ENCODE data around the gene TMX2. TPM values are rescaled to one million over a fixed set of nuclear protein-coding genes. Genes with fewer than 3 reads are reported as not detected.

Gene TMX2, protein sequence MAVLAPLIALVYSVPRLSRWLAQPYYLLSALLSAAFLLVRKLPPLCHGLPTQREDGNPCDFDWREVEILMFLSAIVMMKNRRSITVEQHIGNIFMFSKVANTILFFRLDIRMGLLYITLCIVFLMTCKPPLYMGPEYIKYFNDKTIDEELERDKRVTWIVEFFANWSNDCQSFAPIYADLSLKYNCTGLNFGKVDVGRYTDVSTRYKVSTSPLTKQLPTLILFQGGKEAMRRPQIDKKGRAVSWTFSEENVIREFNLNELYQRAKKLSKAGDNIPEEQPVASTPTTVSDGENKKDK
- total RNA-seq (ENCODE audit: unreplicated experiment): 51.0 TPM
- long read RNA-seq, transcript TMX2-201 (8 exons, 1,631 nt): major isoform, 45 of 62 reads
- long read RNA-seq, transcript TMX2-202 (7 exons, 1,521 nt): minor isoform, 9 of 62 reads
- long read RNA-seq, partial matches to known transcripts: 0 of 62 reads
- long read RNA-seq, other reads (novel, unspliced or antisense): 8 of 62 reads

DNA sequence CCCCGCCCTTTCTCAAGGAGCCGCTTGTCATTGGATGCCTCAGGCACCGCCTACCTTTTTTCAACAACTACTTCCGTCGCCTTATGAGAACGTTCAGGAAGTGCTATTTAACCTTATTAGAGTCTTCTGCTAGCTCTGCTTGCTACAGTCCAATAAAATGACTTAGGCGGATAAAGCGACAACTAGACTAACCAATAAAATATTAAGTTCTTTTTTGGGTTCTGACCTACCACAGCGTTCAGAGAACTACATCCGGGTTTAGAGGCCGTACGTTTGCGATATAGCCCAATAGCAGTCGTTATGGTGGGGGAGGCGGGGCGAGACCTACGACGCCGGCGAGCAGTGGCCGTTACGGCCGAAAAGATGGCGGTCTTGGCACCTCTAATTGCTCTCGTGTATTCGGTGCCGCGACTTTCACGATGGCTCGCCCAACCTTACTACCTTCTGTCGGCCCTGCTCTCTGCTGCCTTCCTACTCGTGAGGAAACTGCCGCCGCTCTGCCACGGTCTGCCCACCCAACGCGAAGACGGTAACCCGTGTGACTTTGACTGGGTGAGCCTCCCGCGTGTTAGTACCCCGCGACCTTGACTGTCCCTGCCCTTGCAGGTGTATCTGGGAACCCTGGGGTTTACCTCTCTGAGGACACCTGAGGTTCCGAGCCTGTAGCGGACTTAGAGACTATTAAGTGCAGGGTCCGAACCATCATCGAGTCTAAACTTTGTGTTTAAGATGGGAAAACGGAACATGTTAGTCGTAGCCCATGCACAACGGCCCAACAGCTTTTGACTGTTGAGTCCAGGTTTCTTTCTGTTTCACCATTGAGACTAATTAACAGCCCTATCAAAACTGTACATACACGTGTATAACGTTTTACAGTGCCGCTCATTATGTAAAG lies at the start of gene TMX2:
TMX2 (plus strand) TSS at position 338 of the 895 bp plus-strand sequence; CDS start at position 364, 26 bp downstream.
- peak; percentile 84 for DNase-seq (ENCODE audit: low spot score)
- TF ChIP-seq, protein P1, sequence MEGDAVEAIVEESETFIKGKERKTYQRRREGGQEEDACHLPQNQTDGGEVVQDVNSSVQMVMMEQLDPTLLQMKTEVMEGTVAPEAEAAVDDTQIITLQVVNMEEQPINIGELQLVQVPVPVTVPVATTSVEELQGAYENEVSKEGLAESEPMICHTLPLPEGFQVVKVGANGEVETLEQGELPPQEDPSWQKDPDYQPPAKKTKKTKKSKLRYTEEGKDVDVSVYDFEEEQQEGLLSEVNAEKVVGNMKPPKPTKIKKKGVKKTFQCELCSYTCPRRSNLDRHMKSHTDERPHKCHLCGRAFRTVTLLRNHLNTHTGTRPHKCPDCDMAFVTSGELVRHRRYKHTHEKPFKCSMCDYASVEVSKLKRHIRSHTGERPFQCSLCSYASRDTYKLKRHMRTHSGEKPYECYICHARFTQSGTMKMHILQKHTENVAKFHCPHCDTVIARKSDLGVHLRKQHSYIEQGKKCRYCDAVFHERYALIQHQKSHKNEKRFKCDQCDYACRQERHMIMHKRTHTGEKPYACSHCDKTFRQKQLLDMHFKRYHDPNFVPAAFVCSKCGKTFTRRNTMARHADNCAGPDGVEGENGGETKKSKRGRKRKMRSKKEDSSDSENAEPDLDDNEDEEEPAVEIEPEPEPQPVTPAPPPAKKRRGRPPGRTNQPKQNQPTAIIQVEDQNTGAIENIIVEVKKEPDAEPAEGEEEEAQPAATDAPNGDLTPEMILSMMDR (IDR thresholded peaks at IDR 0.05; ENCODE audit: unreplicated experiment): no peak
- H3K9me3 Mint-ChIP-seq (ENCODE audit: unreplicated experiment): no peaks in the 10 kb centered on the region
- H3K27ac Mint-ChIP-seq (ENCODE audit: unreplicated experiment): peak within 1 kb of the TSS; percentile 95
- H3K4me3 Mint-ChIP-seq (ENCODE audit: unreplicated experiment): peak within 1 kb of the TSS; percentile 97
- H3K4me1 Mint-ChIP-seq (ENCODE audit: unreplicated experiment): peaks cover 25% of the 10 kb centered on the region
- peaks cover 4% of the 10 kb centered on the region for H3K36me3 Mint-ChIP-seq (ENCODE audit: low read depth, unreplicated experiment)
- peaks cover 7% of the 10 kb centered on the region for H3K27me3 Mint-ChIP-seq (ENCODE audit: unreplicated experiment)

- Mint-ChIP-seq H3K27ac (ENCODE audit: unreplicated experiment) (no peak overlapping the region), H3K4me1 (ENCODE audit: unreplicated experiment) (peaks cover 22% of the 10 kb centered on the region), H3K27me3 (ENCODE audit: unreplicated experiment) (peaks cover 13% of the 10 kb centered on the region), H3K4me3 (ENCODE audit: unreplicated experiment) (no peak overlapping the region), H3K9me3 (ENCODE audit: unreplicated experiment) (no peaks in the 10 kb centered on the region), H3K36me3 (ENCODE audit: low read depth, unreplicated experiment) (peaks cover 38% of the 10 kb centered on the region)
- TF ChIP-seq, protein P1 (IDR thresholded peaks at IDR 0.05; ENCODE audit: unreplicated experiment): no peak
- no peak for DNase-seq (ENCODE audit: low spot score)
These were observed 49.5 kb upstream of the TMX2 start for GRCh38 chr11:57662893-57663292.

DNA sequence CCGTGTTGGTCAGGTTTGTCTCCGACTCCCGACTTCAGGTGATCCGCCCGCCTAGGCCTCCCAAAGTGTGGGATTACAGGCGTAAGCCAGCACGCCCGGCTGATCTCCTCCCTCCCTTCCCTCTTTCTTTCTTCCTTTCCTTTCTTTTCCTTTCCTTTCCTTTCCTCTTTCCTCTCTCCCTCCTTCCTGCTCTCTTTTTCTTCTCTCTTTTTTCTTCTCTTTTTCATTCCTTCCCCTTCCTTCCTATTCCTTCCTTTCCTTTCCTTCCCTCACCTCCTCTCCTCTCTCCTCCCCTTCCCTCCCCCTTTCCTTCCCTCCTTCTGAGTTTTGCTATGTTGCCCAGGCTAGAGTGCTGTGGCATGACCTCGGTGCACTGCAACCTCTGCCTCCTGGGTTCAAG lies 48.4 kb upstream of the TMX2 start:
- Mint-ChIP-seq H3K4me3 (ENCODE audit: unreplicated experiment) (no peak overlapping the region), H3K9me3 (ENCODE audit: unreplicated experiment) (no peaks in the 10 kb centered on the region), H3K27me3 (ENCODE audit: unreplicated experiment) (peaks cover 19% of the 10 kb centered on the region), H3K27ac (ENCODE audit: unreplicated experiment) (no peak overlapping the region), H3K4me1 (ENCODE audit: unreplicated experiment) (peaks cover 22% of the 10 kb centered on the region), H3K36me3 (ENCODE audit: low read depth, unreplicated experiment) (peaks cover 43% of the 10 kb centered on the region)
- DNase-seq (ENCODE audit: low spot score): no peak
- TF ChIP-seq, protein P1 (IDR thresholded peaks at IDR 0.05; ENCODE audit: unreplicated experiment): no peak

- Mint-ChIP-seq H3K27me3 (ENCODE audit: unreplicated experiment) (peaks cover 21% of the 10 kb centered on the region), H3K9me3 (ENCODE audit: unreplicated experiment) (no peaks in the 10 kb centered on the region), H3K36me3 (ENCODE audit: low read depth, unreplicated experiment) (peaks cover 30% of the 10 kb centered on the region), H3K27ac (ENCODE audit: unreplicated experiment) (peak overlapping the region; percentile 100), H3K4me3 (ENCODE audit: unreplicated experiment) (peak overlapping the region; percentile 100), H3K4me1 (ENCODE audit: unreplicated experiment) (peaks cover 29% of the 10 kb centered on the region)
- DNase-seq (ENCODE audit: low spot score): peak; percentile 86
- TF ChIP-seq, protein P1 (IDR thresholded peaks at IDR 0.05; ENCODE audit: unreplicated experiment): no peak
These were observed 45.2 kb upstream of the TMX2 start for GRCh38 chr11:57667117-57667735.

Measured in endothelial cell (in vitro differentiated cells).